Ishikawa (cell line): ENCODE data around the gene MATR3.

Source experiments
- EP300 ChIP-seq: IDR thresholded peaks from 2 replicates; pipeline ENCODE4 v1.6.1; 2012; ENCODE audit warnings: borderline replicate concordance
- FOXM1 ChIP-seq: IDR thresholded peaks from 2 replicates; pipeline ENCODE4 v1.6.1; 2012; ENCODE audit warnings: low read depth, borderline replicate concordance
- RAD21 ChIP-seq: IDR thresholded peaks from 2 replicates; pipeline ENCODE4 v1.6.1; 2012; ENCODE audit warnings: low read depth
- TAF1 ChIP-seq: IDR thresholded peaks from 2 replicates; pipeline ENCODE4 v1.6.1; 2012; ENCODE audit warnings: low read depth, mild to moderate bottlenecking
- TCF12 ChIP-seq: IDR thresholded peaks from 2 replicates; pipeline ENCODE4 v1.6.1; 2012; ENCODE audit warnings: low read depth

DNA sequence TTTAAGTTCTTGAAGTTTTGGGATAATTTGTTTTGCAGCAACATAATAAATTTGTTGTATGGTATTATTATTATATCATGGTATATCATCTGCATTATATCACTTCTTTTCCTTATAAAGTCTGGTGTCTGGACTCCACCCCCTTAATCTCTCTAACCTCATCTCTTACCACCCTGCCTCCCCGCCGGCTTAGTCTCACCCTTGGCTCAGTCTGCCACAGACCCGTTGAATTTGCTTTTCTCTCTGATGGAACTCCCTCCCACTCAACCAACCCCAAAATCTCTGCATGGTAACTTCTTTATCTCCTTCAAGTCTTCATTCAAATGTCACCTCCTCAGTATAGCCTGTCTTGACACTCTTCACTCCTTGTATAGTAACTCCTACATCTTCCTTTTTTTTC, 29.6 kb upstream of the MATR3 start:
- TF ChIP-seq TAF1 (no peak), FOXM1 (no peak), TCF12 (no peak), EP300 (no peak), RAD21 (no peak)
